HUES6 (cell line): ENCODE data around the gene SGTA.

ENCODE experiments used
- H3K27ac ChIP-seq: 2 replicates; pipeline ENCODE4 v1.7.0; 2013; ENCODE audit warnings: low read depth, mild to moderate bottlenecking, low read length, inconsistent platforms
- H3K27me3 ChIP-seq: 2 replicates; pipeline ENCODE4 v1.6.1; 2013; ENCODE audit warnings: low read length; ENCODE audit not compliant: control insufficient read depth, insufficient read depth
- H3K36me3 ChIP-seq: 2 replicates; pipeline ENCODE4 v1.6.1; 2013; ENCODE audit warnings: low read length; ENCODE audit not compliant: control insufficient read depth, insufficient read depth
- H3K4me1 ChIP-seq: 2 replicates; pipeline ENCODE4 v1.6.1; 2013; ENCODE audit warnings: low read length; ENCODE audit not compliant: control insufficient read depth, insufficient read depth
- H3K4me3 ChIP-seq: 2 replicates; pipeline ENCODE4 v1.5.1; 2013; ENCODE audit warnings: low read depth, low read length
- H3K9ac ChIP-seq: one replicate; pipeline ENCODE4 v1.6.1; 2013; ENCODE audit warnings: mild to moderate bottlenecking, low read length
- H3K9me3 ChIP-seq: 2 replicates; pipeline ENCODE4 v1.6.1; 2013; ENCODE audit warnings: low read depth, low read length; ENCODE audit not compliant: control insufficient read depth, insufficient read depth

SGTA gene

DNA sequence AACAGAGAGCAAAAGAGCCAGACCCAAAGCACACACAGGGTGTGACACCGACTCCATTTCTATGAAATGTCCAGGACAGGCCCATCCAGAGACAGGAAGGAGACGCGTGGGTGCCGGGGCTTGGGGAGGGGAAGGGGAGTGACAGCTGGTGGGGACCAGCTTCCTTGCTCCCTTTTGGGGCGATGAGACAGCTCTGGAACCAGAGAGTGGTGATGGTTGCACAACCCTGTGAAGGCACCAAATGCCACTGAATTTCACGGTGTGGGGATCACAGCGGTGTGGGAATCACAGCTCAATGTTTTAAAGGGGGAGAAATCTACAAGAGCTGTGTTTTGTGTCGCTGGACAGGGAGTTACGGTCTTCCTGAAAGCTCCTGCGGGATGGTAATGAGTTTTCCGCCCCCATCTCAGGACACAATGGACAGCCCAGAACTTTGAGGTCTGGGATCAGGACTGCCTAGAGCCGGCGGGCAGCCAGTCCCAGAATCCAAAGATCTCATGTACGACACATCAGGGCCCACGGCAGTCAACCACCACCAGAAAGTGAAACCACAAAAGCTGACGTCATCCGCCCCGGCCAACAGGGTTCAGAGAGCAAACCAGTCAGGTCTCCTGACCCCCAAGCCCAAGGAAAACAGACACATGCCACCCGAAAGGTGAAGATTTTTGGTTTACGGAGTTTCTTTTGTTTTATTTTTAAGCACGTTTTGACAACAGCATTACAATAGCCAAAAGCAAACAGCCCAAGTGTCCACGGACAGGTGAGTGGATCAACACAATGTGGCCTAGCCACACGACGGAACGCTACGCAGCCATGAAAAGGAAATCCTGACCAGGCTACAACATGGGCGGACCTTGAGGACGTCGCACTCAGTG lies 7.3 kb downstream of the SGTA start:
- no peak overlapping the region for H3K4me3 ChIP-seq
- peaks cover 18% of the 10 kb centered on the region for H3K36me3 ChIP-seq
- no peaks in the 10 kb centered on the region for H3K4me1 ChIP-seq
- H3K9me3 ChIP-seq: no peaks in the 10 kb centered on the region
- H3K27ac ChIP-seq: no peak overlapping the region
- no peaks in the 10 kb centered on the region for H3K27me3 ChIP-seq
- no peak overlapping the region for H3K9ac ChIP-seq

DNA sequence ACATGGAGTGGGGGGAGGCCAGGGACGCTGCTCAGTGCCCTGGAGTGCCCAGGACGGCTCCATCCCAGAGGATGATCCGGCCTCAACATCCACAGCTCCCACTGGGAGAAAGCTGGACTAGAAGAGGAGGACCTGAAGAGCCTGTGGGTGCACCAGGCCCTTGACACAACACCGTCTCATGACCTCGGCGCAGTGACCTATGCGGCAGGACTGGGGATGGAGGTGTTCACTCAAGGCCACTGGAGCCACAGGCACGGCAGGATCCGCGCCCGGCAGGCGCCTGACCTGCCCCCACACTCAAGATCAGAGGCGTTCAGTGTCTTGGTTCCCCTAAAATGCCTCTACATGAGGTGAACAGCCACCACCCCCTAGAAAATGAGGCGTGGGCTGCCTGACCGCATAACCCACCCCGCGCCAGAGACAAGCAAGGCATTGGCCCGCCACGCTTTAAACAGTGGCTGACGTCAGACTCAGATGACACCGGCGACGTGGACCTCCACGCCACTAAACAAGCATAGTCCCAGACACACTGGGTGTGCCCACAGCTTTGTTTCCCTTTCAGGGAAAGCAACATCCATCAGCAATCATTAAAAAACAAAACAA lies 8.0 kb downstream of the SGTA start:
- Histone ChIP-seq H3K9ac (no peak overlapping the region), H3K36me3 (peaks cover 21% of the 10 kb centered on the region), H3K27ac (no peak overlapping the region), H3K9me3 (no peaks in the 10 kb centered on the region), H3K4me3 (no peak overlapping the region), H3K4me1 (no peaks in the 10 kb centered on the region), H3K27me3 (no peaks in the 10 kb centered on the region)

DNA sequence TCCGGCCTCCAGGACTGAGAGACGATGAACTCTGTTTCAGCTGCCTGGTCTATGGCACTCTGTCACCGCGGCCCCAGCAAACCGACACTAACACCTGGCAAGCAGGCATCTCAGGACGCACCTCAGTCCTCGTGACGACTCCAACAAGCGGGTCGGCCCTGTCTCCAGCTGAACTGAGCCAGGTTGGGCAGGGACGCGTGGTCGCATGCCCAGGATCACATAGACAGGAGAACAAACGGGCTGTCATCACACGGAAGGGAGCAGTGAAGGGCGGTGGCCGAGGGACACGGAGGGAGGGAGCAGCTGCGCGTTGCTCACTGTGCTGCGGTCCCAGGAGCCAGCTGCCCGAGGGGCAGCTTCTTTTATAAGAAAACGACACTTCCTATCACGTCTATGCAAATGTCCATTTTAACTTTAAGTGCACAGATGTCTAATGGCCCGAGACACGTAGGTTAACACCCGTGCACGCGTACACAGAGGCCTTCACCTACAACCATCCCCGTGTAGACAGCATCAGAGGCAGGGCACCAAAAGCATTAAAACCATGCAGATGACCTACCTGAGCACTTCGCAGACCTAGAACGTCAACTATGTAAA lies 8.9 kb downstream of the SGTA start:
- H3K36me3 ChIP-seq: peaks cover 23% of the 10 kb centered on the region
- no peaks in the 10 kb centered on the region for H3K4me1 ChIP-seq
- no peak overlapping the region for H3K27ac ChIP-seq
- H3K27me3 ChIP-seq: no peaks in the 10 kb centered on the region
- H3K9me3 ChIP-seq: no peaks in the 10 kb centered on the region
- H3K9ac ChIP-seq: no peak overlapping the region
- no peak overlapping the region for H3K4me3 ChIP-seq

DNA sequence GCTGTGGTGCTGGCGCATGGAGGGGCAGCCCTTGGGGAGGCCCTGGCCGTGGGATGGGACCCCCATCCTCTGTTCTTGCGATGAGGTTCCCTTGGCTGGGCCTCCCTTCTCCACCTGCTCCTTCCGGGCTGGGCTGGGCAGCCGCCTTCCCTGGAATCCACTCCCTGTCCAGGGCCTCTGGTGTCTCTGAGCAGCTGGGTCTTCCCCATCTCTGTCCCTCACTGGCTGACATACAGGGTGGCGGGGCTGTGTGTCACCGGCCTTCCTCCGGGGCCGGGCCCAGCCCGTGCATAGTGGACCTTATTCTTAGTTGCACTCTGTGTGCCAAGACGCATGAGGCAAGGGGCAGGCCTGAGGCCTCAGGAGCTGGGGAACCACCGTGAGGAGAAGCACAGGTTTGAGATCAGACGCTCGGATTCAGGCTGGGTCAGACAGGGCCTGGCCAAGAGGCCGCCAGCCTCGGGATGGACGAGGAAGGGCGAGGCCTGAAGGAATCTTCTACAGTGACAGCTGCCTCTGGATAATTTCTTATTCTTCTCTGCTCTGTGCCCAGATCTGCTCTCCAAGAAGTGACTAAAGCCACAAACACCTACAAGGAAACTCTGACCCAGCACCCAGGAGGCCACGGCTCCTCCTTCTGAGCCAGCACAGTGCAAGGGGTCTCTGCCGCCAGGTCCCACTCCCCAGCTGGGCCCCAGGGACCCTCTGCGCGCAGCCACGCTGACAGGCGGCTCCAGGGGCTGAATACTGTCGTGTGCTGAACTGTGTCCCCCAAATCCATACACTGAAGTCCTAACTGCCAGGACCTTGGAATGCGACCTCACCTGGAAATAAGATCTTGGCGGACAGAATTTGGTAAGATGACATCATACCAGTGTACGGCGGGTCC lies 11.0 kb downstream of the SGTA start:
- Histone ChIP-seq H3K27ac (no peak overlapping the region), H3K4me3 (no peak overlapping the region), H3K27me3 (no peaks in the 10 kb centered on the region), H3K36me3 (peaks cover 36% of the 10 kb centered on the region), H3K9me3 (no peaks in the 10 kb centered on the region), H3K9ac (no peak overlapping the region), H3K4me1 (no peaks in the 10 kb centered on the region)

DNA sequence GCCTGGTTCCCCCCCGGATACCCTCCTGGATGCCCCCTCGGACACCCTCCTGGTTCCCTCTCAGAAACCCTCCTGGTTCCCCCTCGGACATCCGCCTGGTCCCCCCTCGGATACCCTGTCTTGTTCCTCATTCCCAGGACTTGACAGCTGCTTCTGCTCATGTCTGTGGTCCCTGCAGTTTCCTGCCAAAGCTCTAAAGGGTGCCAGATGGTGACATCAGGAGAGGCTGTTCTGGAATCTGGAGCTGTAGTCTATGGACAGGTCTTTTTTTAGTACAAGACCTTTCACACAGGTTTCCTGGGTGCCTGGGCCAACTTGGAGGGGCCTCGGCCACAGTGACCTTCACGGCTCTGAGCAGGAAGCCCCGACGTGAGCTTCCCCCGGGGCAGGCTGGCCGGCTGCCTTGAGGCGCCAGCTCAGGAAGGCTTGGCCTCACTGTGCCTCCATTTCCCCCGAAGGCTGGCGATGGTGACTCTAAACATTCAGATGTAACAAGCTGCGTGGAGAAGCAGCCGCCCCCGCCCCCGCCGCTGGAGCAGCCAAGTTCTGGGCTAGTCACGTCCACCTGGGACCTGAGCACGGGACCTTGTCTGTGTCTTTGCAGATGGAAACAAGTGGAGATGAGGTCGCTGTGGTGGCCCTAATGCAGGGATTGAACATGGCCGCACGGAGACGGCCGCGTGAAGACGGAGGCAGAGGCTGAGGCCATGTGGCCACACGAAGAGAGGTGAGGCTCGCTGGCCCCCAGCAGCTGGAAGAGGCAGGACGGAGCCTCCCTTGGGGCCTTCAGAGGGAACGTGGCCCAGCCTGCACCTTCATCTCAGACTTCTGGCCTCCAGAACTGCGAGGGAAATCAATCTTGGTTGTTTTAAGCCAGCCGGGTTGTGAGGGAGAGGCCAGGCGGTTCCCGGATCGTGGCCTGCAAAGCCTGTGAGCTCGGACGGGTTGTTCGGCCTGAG lies 12.7 kb downstream of the SGTA start:
- Histone ChIP-seq H3K9me3 (no peaks in the 10 kb centered on the region), H3K27ac (0 out of 2 replicates have a peak overlapping the region, but pooled peaks have one; percentile 38), H3K4me3 (no peak overlapping the region), H3K36me3 (peaks cover 49% of the 10 kb centered on the region), H3K4me1 (no peaks in the 10 kb centered on the region), H3K9ac (peak overlapping the region; percentile 37), H3K27me3 (no peaks in the 10 kb centered on the region)

GRCh38 chr19:2769218-2769617 lies 13.9 kb downstream of the SGTA start:
- no peak overlapping the region for H3K27ac ChIP-seq
- no peak overlapping the region for H3K4me3 ChIP-seq
- H3K4me1 ChIP-seq: no peaks in the 10 kb centered on the region
- peaks cover 60% of the 10 kb centered on the region for H3K36me3 ChIP-seq
- no peak overlapping the region for H3K9ac ChIP-seq
- no peaks in the 10 kb centered on the region for H3K27me3 ChIP-seq
- H3K9me3 ChIP-seq: no peaks in the 10 kb centered on the region

GRCh38 chr19:2768365-2769132 lies 14.5 kb downstream of the SGTA start:
- no peak overlapping the region for H3K9ac ChIP-seq

DNA sequence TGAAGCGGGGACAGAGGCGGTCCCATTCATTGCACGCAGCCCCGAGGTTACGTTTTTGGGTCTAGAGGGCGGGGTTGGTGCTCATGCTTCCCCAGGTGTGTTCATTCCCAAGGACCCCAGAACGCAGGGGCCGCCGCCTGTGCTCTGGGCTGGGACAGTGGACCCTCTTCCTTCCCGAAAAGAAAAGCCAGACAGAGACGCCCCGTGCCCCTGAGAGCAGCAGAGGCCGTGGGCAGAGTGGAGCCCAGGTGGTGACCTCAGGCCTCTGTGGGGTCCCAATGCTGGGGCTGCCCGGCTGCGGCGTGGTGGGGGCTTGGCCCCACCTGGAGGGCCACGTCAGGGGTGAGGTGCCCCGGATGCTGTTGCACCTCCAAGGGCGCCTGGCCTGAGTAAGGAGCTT lies 15.4 kb downstream of the SGTA start:
- Histone ChIP-seq H3K4me3 (no peak overlapping the region), H3K9ac (no peak overlapping the region), H3K27ac (no peak overlapping the region), H3K9me3 (no peaks in the 10 kb centered on the region), H3K4me1 (no peaks in the 10 kb centered on the region), H3K27me3 (no peaks in the 10 kb centered on the region), H3K36me3 (peaks cover 75% of the 10 kb centered on the region)

More at GRCh38 chr19:2768365-2769132, 14.5 kb downstream of the SGTA start:
- H3K27ac ChIP-seq: no peak overlapping the region
- no peaks in the 10 kb centered on the region for H3K9me3 ChIP-seq
- no peaks in the 10 kb centered on the region for H3K4me1 ChIP-seq
- no peak overlapping the region for H3K4me3 ChIP-seq
- H3K36me3 ChIP-seq: peaks cover 66% of the 10 kb centered on the region
- H3K27me3 ChIP-seq: no peaks in the 10 kb centered on the region

DNA sequence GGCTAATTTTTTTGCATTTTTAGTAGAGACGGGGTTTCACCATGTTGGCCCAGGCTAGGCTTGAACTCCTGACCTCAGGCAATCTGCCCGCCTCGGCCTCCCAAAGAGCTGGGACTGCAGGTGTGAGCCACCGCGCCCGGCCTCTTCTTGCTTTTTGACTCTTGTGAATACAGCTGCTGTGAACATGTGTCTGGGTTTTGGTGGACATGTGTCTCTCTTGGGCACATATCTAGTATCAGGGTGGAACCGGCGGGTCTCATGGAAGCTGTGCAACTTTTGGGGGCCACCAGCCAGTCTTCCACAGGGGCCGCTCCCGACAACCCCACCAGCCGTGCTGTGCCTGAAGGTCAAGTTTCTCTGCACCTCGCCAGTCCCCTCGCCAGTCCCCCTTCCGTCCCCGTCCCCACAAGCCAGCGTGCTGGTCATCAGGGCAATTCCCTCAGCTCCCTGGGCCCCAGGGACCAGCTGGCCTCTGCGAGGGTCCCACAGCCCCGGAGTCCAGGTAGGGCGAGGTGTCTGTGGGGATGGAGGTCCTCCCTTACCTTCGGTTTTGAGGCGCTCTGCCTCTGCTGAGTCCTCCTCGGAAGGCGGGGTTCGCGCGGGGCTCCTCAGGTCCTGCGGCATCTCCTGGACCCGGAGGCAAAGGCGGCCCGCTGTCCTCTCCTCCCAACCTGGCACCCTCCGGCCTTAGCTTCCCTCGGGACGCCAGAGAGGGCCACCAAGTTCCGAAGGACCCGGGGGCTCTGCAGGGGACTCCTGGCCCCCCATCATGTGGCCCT lies 16.3 kb downstream of the SGTA start:
- H3K27me3 ChIP-seq: no peaks in the 10 kb centered on the region
- peaks cover 82% of the 10 kb centered on the region for H3K36me3 ChIP-seq

More for the DNA sequence above, 16.3 kb downstream of the SGTA start:
- no peak overlapping the region for H3K27ac ChIP-seq
- no peak overlapping the region for H3K4me3 ChIP-seq
- no peaks in the 10 kb centered on the region for H3K4me1 ChIP-seq
- no peaks in the 10 kb centered on the region for H3K9me3 ChIP-seq
- no peak overlapping the region for H3K9ac ChIP-seq
